Endothelial cell of umbilical vein (primary cell): ENCODE measurements around the gene NELFA. TPM values are rescaled to one million over a fixed set of nuclear protein-coding genes. Genes with fewer than 3 reads are reported as not detected.

Source experiments
- BruUV-seq: library from RNA; stranded (reverse); fragments of 400-500 nt; replicated peaks from 2 replicates; lab custom pipeline; 2021; lab: Mats Ljungman, UMichigan
- CTCF ChIA-PET: fragments of 300-600, 350-600 bp; sonication (Branson Sonifier 250); formaldehyde crosslinking; loops from one replicate; lab custom pipeline; 2021; ENCODE audit warnings: antibody characterized with exemption, inconsistent platforms; lab: Charles Lee
- POLR2A ChIA-PET: fragments of 300-600, 350-600 bp; sonication (Branson Sonifier 250); formaldehyde crosslinking; loops from one replicate; lab custom pipeline; 2021; ENCODE audit warnings: antibody characterized with exemption, inconsistent platforms; lab: Charles Lee
- DNase-seq: peaks from one replicate; pipeline ENCODE4 v3.0.0-alpha.2; 2011; ENCODE audit warnings: low read depth, low spot score
- FAIRE-seq: peaks from 2 replicates; lab custom pipeline; 2011; peaks lifted over from hg19 to GRCh38; lab: Jason Lieb, UNC
- H2AFZ ChIP-seq: 2 replicates; pipeline ENCODE4 v1.6.0; 2012; ENCODE audit warnings: low read depth, low read length, control low read depth, inconsistent platforms
- H3K27ac ChIP-seq: 2 replicates; pipeline ENCODE4 v1.5.1; 2011; ENCODE audit warnings: low read depth, mild to moderate bottlenecking, control low read depth, low read length, moderate library complexity; ENCODE audit not compliant: insufficient read depth
- H3K27me3 ChIP-seq, 2 experiments: 2 replicates each; pipeline versions ENCODE4 v1.6.0 to v1.6.1; 2011; ENCODE audit warnings: low read length in 2 of 2, mixed read lengths in 1 of 2; ENCODE audit not compliant: control insufficient read depth in 2 of 2, insufficient read depth in 2 of 2
- H3K36me3 ChIP-seq, 2 experiments: 2 replicates in 1 of 2; 3 replicates in 1 of 2; pipeline ENCODE4 v1.5.1; 2011; ENCODE audit warnings: low read length in 2 of 2, mild to moderate bottlenecking in 1 of 2, moderate library complexity in 1 of 2; ENCODE audit not compliant: control insufficient read depth in 2 of 2, insufficient read depth in 2 of 2; ENCODE audit errors: extremely low read depth in 1 of 2
- H3K4me1 ChIP-seq: 3 replicates; pipeline ENCODE4 v1.5.1; 2011; ENCODE audit warnings: mild to moderate bottlenecking, low read length; ENCODE audit not compliant: control insufficient read depth, insufficient read depth; ENCODE audit errors: extremely low read depth
- H3K4me2 ChIP-seq: 2 replicates; pipeline ENCODE4 v1.6.1; 2011; ENCODE audit warnings: low read length, control low read depth, mixed read lengths; ENCODE audit not compliant: insufficient read depth
- H3K4me3 ChIP-seq, 3 experiments: fragments of 200-600 bp in 1 of 3; sonication (generic), shearing (Covaris generic) in 1 of 3; replicated peaks in 1 of 3; 2 replicates each; pipeline ENCODE4 v1.5.1; 2011 to 2016; ENCODE audit warnings: control low read depth in 3 of 3, low read length in 3 of 3, mild to moderate bottlenecking in 2 of 3, inconsistent platforms in 1 of 3, low read depth in 1 of 3, moderate library complexity in 1 of 3; ENCODE audit not compliant: insufficient read depth in 1 of 3
- H3K79me2 ChIP-seq: 2 replicates; pipeline ENCODE4 v1.6.0; 2012; ENCODE audit warnings: low read length, inconsistent platforms; ENCODE audit not compliant: control insufficient read depth, insufficient read depth
- H3K9ac ChIP-seq: replicated peaks from 2 replicates; pipeline ENCODE3; 2011; ENCODE audit warnings: low read length, control low read depth; ENCODE audit not compliant: insufficient read depth; ENCODE audit errors: extremely low read depth
- H3K9me1 ChIP-seq: replicated peaks from 3 replicates; pipeline ENCODE4 v1.6.0; 2011; ENCODE audit warnings: mild to moderate bottlenecking, low read length; ENCODE audit not compliant: control insufficient read depth, insufficient read depth; ENCODE audit errors: extremely low read depth
- H3K9me3 ChIP-seq: replicated peaks from 2 replicates; pipeline ENCODE4 v1.5.1; 2012; ENCODE audit warnings: low read length, inconsistent platforms; ENCODE audit not compliant: control insufficient read depth, insufficient read depth
- H4K20me1 ChIP-seq: replicated peaks from 2 replicates; pipeline ENCODE3; 2011; ENCODE audit warnings: mild to moderate bottlenecking, low read length; ENCODE audit not compliant: control insufficient read depth, insufficient read depth; ENCODE audit errors: extremely low read depth
- CTCF ChIP-seq, 2 donors: IDR thresholded peaks; 1 replicate in 1 of 2; 2 replicates in 1 of 2; pipeline ENCODE4 v1.5.1; 2011; ENCODE audit warnings: low read length in 2 of 2, mild to moderate bottlenecking in 2 of 2, moderate library complexity in 2 of 2, control low read depth in 1 of 2, inconsistent platforms in 1 of 2, low read depth in 1 of 2; ENCODE audit not compliant: insufficient read depth in 1 of 2; ENCODE audit errors: extremely low read depth in 1 of 2
- FOS ChIP-seq: IDR thresholded peaks from 2 replicates; pipeline ENCODE4 v1.6.1; 2011; ENCODE audit warnings: mild to moderate bottlenecking, low read length, moderate library complexity, borderline replicate concordance; ENCODE audit not compliant: insufficient read depth
- JUN ChIP-seq: IDR thresholded peaks from 2 replicates; pipeline ENCODE4 v1.6.1; 2011; ENCODE audit warnings: borderline replicate concordance, low read depth; ENCODE audit not compliant: insufficient read length, insufficient read depth
- MYC ChIP-seq: IDR thresholded peaks from one replicate; pipeline ENCODE4 v1.6.1; 2011; ENCODE audit warnings: mild to moderate bottlenecking, low read depth, low read length
- POLR2A ChIP-seq: IDR thresholded peaks from 2 replicates; pipeline ENCODE4 v1.6.1; 2012; ENCODE audit warnings: low read depth, mild to moderate bottlenecking, control low read depth, low read length
- POLR2AphosphoS5 ChIP-seq: IDR thresholded peaks from 2 replicates; pipeline ENCODE4 v1.6.1; 2012; ENCODE audit warnings: low read depth, mild to moderate bottlenecking, control low read depth, low read length, moderate library complexity; ENCODE audit not compliant: insufficient read depth
- dilution Hi-C: fragments of 300-500 bp; cut with MboI; formaldehyde crosslinking; loops from one replicate; pipeline ENCODE4 v1.15.0; 2019; ENCODE audit warnings: low sequenced_read_pairs; ENCODE audit not compliant: extremely low pct_ligation_motif_present
- intact Hi-C: fragments of 100-400 bp; cut with micrococcal nuclease; formaldehyde crosslinking; loops from one replicate; pipeline ENCODE4 v1.10.0; 2022
- polyA plus RNA-seq, 4 experiments: library from polyadenylated mRNA; depleted of rRNA in 3 of 4; stranded (reverse) in 3 of 4; unstranded in 1 of 4; fragments of >200 nt; gene quantifications; 2 replicates each; pipeline versions ENCODE4 v1.2.1 to v1.2.3, GENCODE V29; 2011 to 2012; ENCODE audit warnings: missing spikeins in 1 of 4
- total RNA-seq: library from RNA; stranded (reverse); gene quantifications from 2 replicates; pipeline ENCODE4 v1.2.3, GENCODE V29; 2021

Gene NELFA
- total and polyA plus RNA-seq, 2 donors (not counting 3 experiments of a cell fraction or from before 2014, with no cell fraction given) = 22.8 to 30.3 TPM

GRCh38 chr4:1996866-1997611 is 11.7 kb downstream of the NELFA start:
- H3K27me3 ChIP-seq = no peaks in the 10 kb centered on the region
- H3K27ac ChIP-seq = no peak overlapping the region
- no peaks in the 10 kb centered on the region for H3K9me3 ChIP-seq
- H3K4me2 ChIP-seq = no peak overlapping the region
- H3K36me3 ChIP-seq = no peaks in the 10 kb centered on the region
- H3K4me3 ChIP-seq = no peak overlapping the region
- H3K9ac ChIP-seq = no peak overlapping the region
- no peaks in the 10 kb centered on the region for H3K9me1 ChIP-seq
- DNase-seq = no peak
- TF ChIP-seq CTCF (IDR thresholded peaks at IDR 0.05; ENCODE audit: extremely low read depth in 1 of 2, insufficient read depth in 1 of 2, low read depth in 1 of 2, low read length in 2 of 2) = no peak
- no peak for TF ChIP-seq MYC
- no peak for TF ChIP-seq JUN
- no peak for TF ChIP-seq POLR2A
- TF ChIP-seq FOS = no peak
- TF ChIP-seq POLR2AphosphoS5 = no peak
- H2AFZ ChIP-seq = no peak overlapping the region
- no peak for FAIRE-seq
- no peaks in the 10 kb centered on the region for H4K20me1 ChIP-seq
- no peaks in the 10 kb centered on the region for H3K4me1 ChIP-seq
- BruUV-seq = no TSS peak
- intact Hi-C loops (no loop called here), dilution Hi-C loops (no loop called here)
- ChIA-PET POLR2A (no interaction called here), CTCF (no interaction called here)
- peaks cover 56% of the 10 kb centered on the region for H3K79me2 ChIP-seq
